HEK293 (cell line): ENCODE results near the gene CTSD.

Experiments
- CTCF ChIA-PET: fragments of 350-600 bp; formaldehyde crosslinking; extraction: SDS; loops from one replicate; lab custom pipeline; 2021; ENCODE audit warnings: antibody characterized with exemption; lab: Yijun Ruan, JAX
- POLR2A ChIA-PET: fragments of 300-600 bp; formaldehyde crosslinking; extraction: SDS; loops from one replicate; lab custom pipeline; 2020; ENCODE audit warnings: antibody characterized with exemption, inconsistent platforms; lab: Yijun Ruan, JAX
- H3K27ac ChIP-seq: fragments of 200-500 bp; sonication (Bioruptor generic); 2 replicates; pipeline ENCODE4 v1.5.1; 2014; ENCODE audit warnings: low read depth, low read length, control low read depth, inconsistent platforms; ENCODE audit errors: extremely low read depth
- H3K36me3 ChIP-seq, 2 experiments: fragments of 200-500 bp in 1 of 2; sonication (Bioruptor generic) in 1 of 2; 1 replicate in 1 of 2; 2 replicates in 1 of 2; pipeline ENCODE4 v1.5.1; 2014 to 2017; ENCODE audit warnings: inconsistent platforms in 2 of 2, low read length in 2 of 2; ENCODE audit not compliant: control insufficient read depth in 2 of 2, insufficient read depth in 1 of 2
- H3K4me1 ChIP-seq: fragments of 200-500 bp; sonication (Bioruptor generic); 2 replicates; pipeline ENCODE4 v1.5.1; 2014; ENCODE audit warnings: mild to moderate bottlenecking, low read length, inconsistent platforms; ENCODE audit not compliant: control insufficient read depth, insufficient read depth
- H3K4me3 ChIP-seq: 2 replicates; pipeline ENCODE4 v1.5.1; 2011; ENCODE audit warnings: low read depth, mild to moderate bottlenecking, control low read depth, low read length, moderate library complexity
- H3K9me3 ChIP-seq: fragments of 200-500 bp; sonication (Bioruptor generic); 2 replicates; pipeline ENCODE4 v1.5.1; 2014; ENCODE audit warnings: low read depth, low read length, inconsistent platforms; ENCODE audit not compliant: control insufficient read depth, insufficient read depth
- ELK4 ChIP-seq: IDR thresholded peaks from 2 replicates; pipeline ENCODE4 v1.6.1; 2011; ENCODE audit warnings: mild to moderate bottlenecking, low read depth, low read length, borderline replicate concordance
- KLF10 ChIP-seq: fragments of 450-650 bp; IDR thresholded peaks from 2 replicates; pipeline ENCODE4 v1.5.1; 2018; ENCODE audit warnings: missing biosample characterization, mild to moderate bottlenecking, missing genetic modification characterization
- PRDM10 ChIP-seq: fragments of 450-650 bp; formaldehyde crosslinking; IDR thresholded peaks from 2 replicates; pipeline ENCODE4 v1.5.1; 2016; ENCODE audit warnings: missing biosample characterization, missing genetic modification characterization
- REPIN1 ChIP-seq: fragments of 450-650 bp; formaldehyde crosslinking; IDR thresholded peaks from 2 replicates; pipeline ENCODE4 v1.5.1; 2017; ENCODE audit warnings: missing biosample characterization, missing genetic modification characterization, low read depth
- TRIM28 ChIP-seq: IDR thresholded peaks from 2 replicates; pipeline ENCODE4 v1.6.1; 2011; ENCODE audit warnings: low read length, control low read depth, borderline replicate concordance
- WT1 ChIP-seq: fragments of 450-650 bp; formaldehyde crosslinking; IDR thresholded peaks from 2 replicates; pipeline ENCODE4 v1.5.1; 2016; ENCODE audit warnings: missing biosample characterization, missing genetic modification characterization
- ZBTB17 ChIP-seq: fragments of 450-650 bp; formaldehyde crosslinking; IDR thresholded peaks from 2 replicates; pipeline ENCODE4 v1.5.1; 2016; ENCODE audit warnings: missing biosample characterization, missing genetic modification characterization
- ZNF132 ChIP-seq: fragments of 450-650 bp; formaldehyde crosslinking; IDR thresholded peaks from 2 replicates; pipeline ENCODE4 v1.5.1; 2017; ENCODE audit warnings: missing biosample characterization, missing genetic modification characterization, borderline replicate concordance
- ZNF133 ChIP-seq: fragments of 450-650 bp; formaldehyde crosslinking; IDR thresholded peaks from 2 replicates; pipeline ENCODE4 v1.5.1; 2016; ENCODE audit warnings: missing biosample characterization, missing genetic modification characterization
- ZNF169 ChIP-seq: fragments of 450-650 bp; formaldehyde crosslinking; IDR thresholded peaks from 2 replicates; pipeline ENCODE4 v1.5.1; 2016; ENCODE audit warnings: missing biosample characterization, missing genetic modification characterization
- ZNF266 ChIP-seq: fragments of 450-650 bp; formaldehyde crosslinking; IDR thresholded peaks from 2 replicates; pipeline ENCODE4 v1.5.1; 2016; ENCODE audit warnings: missing biosample characterization, missing genetic modification characterization, low read depth
- ZNF335 ChIP-seq: fragments of 450-650 bp; formaldehyde crosslinking; conservative IDR thresholded peaks from 2 replicates; pipeline ENCODE4 v1.5.1; 2016; ENCODE audit warnings: missing biosample characterization, missing genetic modification characterization
- ZNF341 ChIP-seq: fragments of 450-650 bp; formaldehyde crosslinking; IDR thresholded peaks from 2 replicates; pipeline ENCODE4; 2016; ENCODE audit warnings: low read depth, missing biosample characterization, missing genetic modification characterization
- ZNF501 ChIP-seq: fragments of 450-650 bp; formaldehyde crosslinking; IDR thresholded peaks from 2 replicates; pipeline ENCODE4 v1.5.1; 2016; ENCODE audit warnings: missing biosample characterization, missing genetic modification characterization
- ZNF510 ChIP-seq: fragments of 450-650 bp; formaldehyde crosslinking; IDR thresholded peaks from 2 replicates; pipeline ENCODE4 v1.5.1; 2018; ENCODE audit warnings: mild to moderate bottlenecking, missing genetic modification characterization, missing biosample characterization; ENCODE audit not compliant: insufficient replicate concordance
- ZNF514 ChIP-seq: fragments of 450-650 bp; formaldehyde crosslinking; IDR thresholded peaks from 2 replicates; pipeline ENCODE4 v1.5.1; 2016; ENCODE audit warnings: missing biosample characterization, missing genetic modification characterization
- ZNF645 ChIP-seq: fragments of 450-650 bp; formaldehyde crosslinking; IDR thresholded peaks from 2 replicates; pipeline ENCODE4; 2016; ENCODE audit warnings: missing biosample characterization, missing genetic modification characterization
- ZNF660 ChIP-seq: fragments of 450-650 bp; IDR thresholded peaks from 2 replicates; pipeline ENCODE4 v1.5.1; 2018; ENCODE audit warnings: missing biosample characterization, mild to moderate bottlenecking, missing genetic modification characterization
- ZSCAN30 ChIP-seq: fragments of 450-650 bp; IDR thresholded peaks from 2 replicates; pipeline ENCODE4 v1.5.1; 2018; ENCODE audit warnings: missing biosample characterization, mild to moderate bottlenecking, missing genetic modification characterization, moderate library complexity
- ZSCAN4 ChIP-seq: fragments of 450-650 bp; formaldehyde crosslinking; IDR thresholded peaks from 2 replicates; pipeline ENCODE4 v1.5.1; 2017; ENCODE audit warnings: missing biosample characterization, missing genetic modification characterization

Gene CTSD

GRCh38 chr11:1744137-1744886, 19.4 kb downstream of the CTSD start:
- POLR2A ChIA-PET = no interaction called here
- no peaks in the 10 kb centered on the region for H3K36me3 ChIP-seq
- H3K4me3 ChIP-seq = no peak overlapping the region
- no peak overlapping the region for H3K27ac ChIP-seq
- TF ChIP-seq ZNF514 (tag by site-specific recombination) (no peak), ZNF133 (tag by site-specific recombination) (no peak)
- H3K4me1 ChIP-seq = no peaks in the 10 kb centered on the region; the same call in 1 of the 2 replicates
- CTCF ChIA-PET = interaction anchor here (0.7 to 1.7 kb wide), 4 partner anchors 51 to 224 kb away, joined by 3 to 7 read pairs (median 5); no protein-coding TSS in a partner anchor
- no peaks in the 10 kb centered on the region for H3K9me3 ChIP-seq

- Histone ChIP-seq H3K27ac (no peak overlapping the region), H3K9me3 (no peaks in the 10 kb centered on the region), H3K4me1 (no peaks in the 10 kb centered on the region), H3K4me3 (no peak overlapping the region), H3K36me3 (no peaks in the 10 kb centered on the region)
- CTCF ChIA-PET = interaction anchor here (0.8 to 1.7 kb wide), 3 partner anchors 50 to 224 kb away, joined by 3 to 7 read pairs (median 5); no protein-coding TSS in a partner anchor
- POLR2A ChIA-PET = no interaction called here
- TF ChIP-seq WT1 (tag by site-specific recombination) (no peak), REPIN1 (no peak), ZNF510 (tag by site-specific recombination) (no peak), ELK4 (no peak)
- TF ChIP-seq, all 188 proteins: peak for 0
Observed at GRCh38 chr11:1743585-1744136, 20.1 kb downstream of the CTSD start.

GRCh38 chr11:1742869-1743584, 20.7 kb downstream of the CTSD start:
- Histone ChIP-seq H3K36me3 (no peaks in the 10 kb centered on the region), H3K9me3 (no peaks in the 10 kb centered on the region), H3K27ac (no peak overlapping the region), H3K4me1 (no peaks in the 10 kb centered on the region), H3K4me3 (no peak overlapping the region)
- ChIA-PET POLR2A (no interaction called here), CTCF (no interaction called here)
- TF ChIP-seq ZNF335 (tag by site-specific recombination) (no peak), ZNF501 (tag by site-specific recombination) (no peak), ZBTB17 (peak; percentile 99), ELK4 (no peak), ZNF132 (tag by site-specific recombination) (no peak), ZNF266 (tag by site-specific recombination) (no peak), ZSCAN30 (tag by site-specific recombination) (no peak), ZNF645 (tag by site-specific recombination) (no peak), ZNF341 (tag by site-specific recombination) (no peak), KLF10 (tag by site-specific recombination) (no peak), ZSCAN4 (no peak), TRIM28 (no peak), PRDM10 (tag by site-specific recombination) (no peak), ZNF169 (0 out of 2 replicates have a peak, but pooled peaks have one; percentile 47), ZNF660 (tag by site-specific recombination) (no peak)
